Heart left ventricle (tissue), 16 donors: ENCODE measurements around the gene DCST1. TPM values are rescaled to one million over a fixed set of nuclear protein-coding genes. Genes with fewer than 3 reads are reported as not detected.

Experiments used
- ATAC-seq, 4 donors: fragments of 200-7000 bp; cut with Tn5 transposase; one replicate each; pipeline ENCODE4 v1.9.1; 2020 to 2022; ENCODE audit warnings: moderate library complexity in 4 of 4, mild to moderate bottlenecking in 3 of 4, moderate number of reproducible peaks in 1 of 4
- DNase-seq, 5 donors: peaks; one replicate each; pipeline ENCODE4 v3.0.0-alpha.2; 2020
- H3K27ac ChIP-seq, 12 donors: fragments of 200-600 bp; sonication (generic) in 4 of 12; one replicate each; pipeline versions ENCODE4 v1.5.0 to v1.8.0; 2016 to 2022; ENCODE audit warnings: mild to moderate bottlenecking in 2 of 12
- H3K27me3 ChIP-seq, 9 donors: fragments of 200-600 bp; sonication (generic) in 2 of 9; one replicate each; pipeline versions ENCODE4 v1.5.1 to v1.8.0; 2016 to 2022; ENCODE audit warnings: mild to moderate bottlenecking in 3 of 9
- H3K36me3 ChIP-seq, 9 donors: fragments of 200-600 bp; sonication (generic) in 2 of 9; one replicate each; pipeline versions ENCODE4 v1.5.0 to v1.8.0; 2018 to 2022; ENCODE audit warnings: mild to moderate bottlenecking in 2 of 9
- H3K4me1 ChIP-seq, 12 donors: fragments of 200-600 bp; sonication (generic) in 4 of 12; one replicate each; pipeline versions ENCODE4 v1.5.0 to v1.8.0; 2016 to 2022; ENCODE audit warnings: mild to moderate bottlenecking in 3 of 12
- H3K4me3 ChIP-seq, 12 donors: fragments of 200-600 bp; sonication (generic) in 4 of 12; one replicate each; pipeline versions ENCODE4 v1.5.0 to v1.8.0; 2017 to 2022; ENCODE audit warnings: mild to moderate bottlenecking in 9 of 12, moderate library complexity in 4 of 12
- H3K9me3 ChIP-seq, 12 donors: fragments of 200-600 bp; sonication (generic) in 4 of 12; one replicate each; pipeline versions ENCODE4 v1.5.0 to v1.8.0; 2016 to 2022; ENCODE audit warnings: mild to moderate bottlenecking in 1 of 12
- CTCF ChIP-seq, 12 donors: fragments of 200-600 bp; sonication (generic) in 4 of 12; IDR thresholded peaks; one replicate each; pipeline versions ENCODE4 v1.5.0 to v1.8.0; 2018 to 2022; ENCODE audit warnings: antibody characterized with exemption in 12 of 12, mild to moderate bottlenecking in 5 of 12
- POLR2A ChIP-seq, 2 donors: fragments of 450-650 bp; IDR thresholded peaks; one replicate each; pipeline ENCODE4 v1.6.1; 2017; ENCODE audit warnings: antibody characterized with exemption in 2 of 2, mild to moderate bottlenecking in 2 of 2, moderate library complexity in 2 of 2
- WGBS, 4 donors: extraction: QIAGEN DNeasy Blood & Tissue Kit in 2 of 4; methylation state at CpG; one replicate each; pipeline versions ENCODE4 v1.1.5 to v1.1.7; 2013 to 2018; 5-methylcytosine and 5-hydroxymethylcytosine counted together
- intact Hi-C, 10 donors: fragments of 100-400 bp; cut with DNase I; formaldehyde crosslinking; loops; one replicate each; pipeline versions ENCODE4 v1.11.1 to v1.14.2; 2022
- polyA plus RNA-seq, 2 donors: library from polyadenylated mRNA; stranded (reverse); fragments of 200-250 nt; gene quantifications; one replicate each; pipeline ENCODE4 v1.2.3, GENCODE V29; 2013
- total RNA-seq, 9 donors: library from RNA; depleted of rRNA in 2 of 9; stranded (reverse); fragments of >200 nt in 2 of 9; fragmentation: NEBNext Ultra II Directional in 3 of 9; extraction: Animal tissue kit (Norgen Biotek cat#: 25700) in 3 of 9; gene quantifications; one replicate each; pipeline versions ENCODE4 v1.1.0 to v1.2.4, GENCODE V29; 2016 to 2023
- donor health status: ischemic (EF 13 %, LVEDD 7.1; RV severe dilation, severe dysfunction).
- donor health status: healthy with polysubstance abuse.
- donor health status: DM: no; HTN: yes; CAD: no.
- donor health status: DM: no; HTN: no; CAD: no.
- donor health status: ischemic (EF 25% LVEDD 6.9; RV normal size, moderate dysfunction).
- donor health status: ischemic (EF 25% LVEDD 5.7; RV mildly dilated, moderate dysfunction).
- donor health status: healthy.
- donor health status: DM: yes; HTN: yes; CAD: no.
- donor health status: ischemic (EF 35%, LVEDD 5.7; RV mildly dilated, moderate dysfunction).
- donor health status: nonischemic (EF 11% LVEDD 7.7; RV severe dilation, severe dysfunction).
- donor health status: DM: yes; HTN: yes; CAD: no.
- donor health status: PGD.
- donor health status: ischemic (EF 29% LVEDD 5.4; RV normal size, mild dysfunction).
- donor health status: nonischemic (EF 23%, LVEDD 6.1; RV moderate dilation, normal function).

Gene DCST1
- total and polyA plus RNA-seq, 11 donors = not detected

- DNase-seq = peak in 1 of 5 donors; percentile 15
- Histone ChIP-seq H3K4me1 (peaks cover 3 to 78% (median 43%) of the 10 kb centered on the region in 12 donors), H3K27ac (peak overlapping the region in 9 of 12 donors; percentile 6 to 97 (median 46))
Measured at GRCh38 chr1:155011437-155012025, 22.1 kb upstream of the DCST1 start.

GRCh38 chr1:155012026-155012546 is 21.5 kb upstream of the DCST1 start:
- TF ChIP-seq POLR2A (IDR thresholded peaks at IDR 0.05) (peak in 1 of 2 donors; percentile 21), CTCF (IDR thresholded peaks at IDR 0.05) (no peak)
- intact Hi-C loops = loop anchor here in 2 of 10 donors (5.0 kb wide), 1 partner anchor 45 kb away; no protein-coding TSS in a partner anchor
- ATAC-seq (peak; percentile 29 to 65 (median 46)), DNase-seq (peak; percentile 61 to 80 (median 72))
- H3K4me3 ChIP-seq = peak overlapping the region in 1 of 12 donors; percentile 12
- H3K36me3 ChIP-seq = peaks cover 0 to 25% (median 17%) of the 10 kb centered on the region in 9 donors
- WGBS, 4 donors = 20 to 31% (median 25%) methylated on average over 7 to 9 of the region's 9 CpGs
- peaks cover 3 to 78% (median 41%) of the 10 kb centered on the region in 12 donors for H3K4me1 ChIP-seq
- no peaks in the 10 kb centered on the region for H3K27me3 ChIP-seq
- no peaks in the 10 kb centered on the region for H3K9me3 ChIP-seq
- H3K27ac ChIP-seq = peak overlapping the region in 10 of 12 donors; percentile 24 to 97 (median 48)

More at GRCh38 chr1:155011437-155012025, 22.1 kb upstream of the DCST1 start:
- H3K4me3 ChIP-seq = peak overlapping the region in 1 of 12 donors; percentile 12
- no peak for ATAC-seq
- no peak for TF ChIP-seq POLR2A (IDR thresholded peaks at IDR 0.05)
- TF ChIP-seq CTCF (IDR thresholded peaks at IDR 0.05) = no peak
- H3K36me3 ChIP-seq = peaks cover 0 to 25% (median 17%) of the 10 kb centered on the region in 9 donors
- 77 to 93% (median 86%) methylated on average over 5 to 6 of the region's 6 CpGs for WGBS, 4 donors
- H3K27me3 ChIP-seq = no peaks in the 10 kb centered on the region
- no peaks in the 10 kb centered on the region for H3K9me3 ChIP-seq
- intact Hi-C loops = loop anchor here in 2 of 10 donors (5.0 kb wide), 1 partner anchor 44 kb away; no protein-coding TSS in a partner anchor

- peaks cover 0 to 25% (median 17%) of the 10 kb centered on the region in 9 donors for H3K36me3 ChIP-seq
- 69 to 78% (median 74%) methylated on average over 3 of the region's 3 CpGs for WGBS, 4 donors
- peaks cover 7 to 78% (median 38%) of the 10 kb centered on the region in 12 donors for H3K4me1 ChIP-seq
- intact Hi-C loops = loop anchor here in 2 of 10 donors (5.0 kb wide), 1 partner anchor 46 kb away; no protein-coding TSS in a partner anchor
- peak overlapping the region in 6 of 12 donors; percentile 30 to 97 (median 52) for H3K27ac ChIP-seq
- no peaks in the 10 kb centered on the region for H3K9me3 ChIP-seq
- peak overlapping the region in 1 of 12 donors; percentile 5 for H3K4me3 ChIP-seq
- no peaks in the 10 kb centered on the region for H3K27me3 ChIP-seq
- DNase-seq (no peak), ATAC-seq (no peak)
- no peak for TF ChIP-seq POLR2A (IDR thresholded peaks at IDR 0.05)
- TF ChIP-seq CTCF (IDR thresholded peaks at IDR 0.05) = no peak
Measured at GRCh38 chr1:155012776-155013602, 20.6 kb upstream of the DCST1 start.
